HCT116 (cell line): ENCODE results near the gene DISP1. TPM values are rescaled to one million over a fixed set of nuclear protein-coding genes. Genes with fewer than 3 reads are reported as not detected.

Experiments used
- ATAC-seq: fragments of 200-7000 bp; cut with Tn5 transposase; 2 replicates; pipeline ENCODE4 v1.9.1; 2020; ENCODE audit warnings: mild to moderate bottlenecking, moderate library complexity
- BruUV-seq: library from RNA; stranded (reverse); fragments of 400-500 nt; replicated peaks from 2 replicates; lab custom pipeline; 2021; lab: Mats Ljungman, UMichigan
- CTCF ChIA-PET: fragments of 300-600 bp; sonication (Branson Sonifier 250); formaldehyde crosslinking; loops from one replicate; lab custom pipeline; 2021; ENCODE audit warnings: antibody characterized with exemption; lab: Charles Lee
- POLR2A ChIA-PET: fragments of 300-600, 350-600 bp; sonication (Branson Sonifier 250); formaldehyde crosslinking; loops from one replicate; lab custom pipeline; 2021; ENCODE audit warnings: antibody characterized with exemption; lab: Charles Lee
- RAD21 ChIA-PET, 2 experiments: fragments of 300-600 bp; sonication (Branson Sonifier 250); formaldehyde crosslinking; loops; one replicate each; lab custom pipeline; 2023; ENCODE audit warnings: low total read pairs in 2 of 2; ENCODE audit not compliant: uncharacterized antibody in 2 of 2, unreplicated experiment in 2 of 2, low non-redundant PET in 1 of 2; lab: Charles Lee
- DNase-seq: peaks from one replicate; pipeline ENCODE4 v3.0.0-alpha.2; 2010; ENCODE audit warnings: low read depth, low spot score
- H2AFZ ChIP-seq: fragments of 200-600 bp; shearing (Covaris generic), sonication (generic); 2 replicates; pipeline ENCODE4 v1.6.1; 2017; ENCODE audit warnings: low read depth, mixed run types, mixed read lengths, antibody characterized with exemption, low read length; ENCODE audit not compliant: poor library complexity, severe bottlenecking
- H3K27ac ChIP-seq: 2 replicates; pipeline ENCODE4 v1.5.1; 2012; ENCODE audit warnings: low read depth, low read length
- H3K27me3 ChIP-seq: fragments of 200-600 bp; sonication (generic); 2 replicates; pipeline ENCODE4 v1.6.1; 2016; ENCODE audit warnings: mixed run types, low read length, mixed read lengths; ENCODE audit not compliant: insufficient read depth
- H3K36me3 ChIP-seq, 2 experiments: fragments of 200-500 bp in 1 of 2; fragments of 200-600 bp in 1 of 2; sonication (Bioruptor generic) in 1 of 2; sonication (generic) in 1 of 2; 2 replicates each; pipeline versions ENCODE4 v1.5.1 to v1.6.1; 2014 to 2016; ENCODE audit warnings: low read length in 2 of 2, inconsistent platforms in 1 of 2, mixed read lengths in 1 of 2, mixed run types in 1 of 2; ENCODE audit not compliant: insufficient read depth in 2 of 2, control insufficient read depth in 1 of 2
- H3K4me1 ChIP-seq, 2 experiments: fragments of 200-600 bp in 1 of 2; sonication (generic) in 1 of 2; 2 replicates each; pipeline versions ENCODE4 v1.5.1 to v1.6.1; 2012 to 2017; ENCODE audit warnings: low read length in 2 of 2, inconsistent platforms in 1 of 2, mild to moderate bottlenecking in 1 of 2, mixed read lengths in 1 of 2, mixed run types in 1 of 2, moderate library complexity in 1 of 2; ENCODE audit not compliant: insufficient read depth in 2 of 2, control insufficient read depth in 1 of 2
- H3K4me2 ChIP-seq: fragments of 200-600 bp; sonication (generic); 2 replicates; pipeline ENCODE4 v1.6.1; 2017; ENCODE audit warnings: mixed run types, low read length, mixed read lengths
- H3K4me3 ChIP-seq, 2 experiments: fragments of 200-600 bp in 1 of 2; sonication (generic) in 1 of 2; replicated peaks in 1 of 2; 2 replicates each; pipeline ENCODE4 v1.5.1; 2011 to 2016; ENCODE audit warnings: low read length in 2 of 2, control low read depth in 1 of 2, low read depth in 1 of 2, mild to moderate bottlenecking in 1 of 2, mixed read lengths in 1 of 2, mixed run types in 1 of 2
- H3K79me2 ChIP-seq: fragments of 200-600 bp; sonication (generic); 2 replicates; pipeline ENCODE4 v1.6.1; 2017; ENCODE audit warnings: mild to moderate bottlenecking, mixed run types, low read length, moderate library complexity, mixed read lengths; ENCODE audit not compliant: insufficient read depth
- H3K9ac ChIP-seq: fragments of 200-600 bp; sonication (generic); 2 replicates; pipeline ENCODE4 v1.6.1; 2016; ENCODE audit warnings: low read length, mixed read lengths
- H3K9me2 ChIP-seq: fragments of 200-600 bp; sonication (generic), shearing (Covaris generic); 2 replicates; pipeline ENCODE4 v1.6.1; 2017; ENCODE audit warnings: mixed run types, mild to moderate bottlenecking, moderate library complexity; ENCODE audit not compliant: insufficient read depth
- H3K9me3 ChIP-seq, 2 experiments: fragments of 200-500 bp in 1 of 2; fragments of 200-600 bp in 1 of 2; sonication (Bioruptor generic) in 1 of 2; sonication (generic) in 1 of 2; 2 replicates each; pipeline ENCODE4 v1.6.1; 2014 to 2017; ENCODE audit warnings: low read length in 2 of 2, mixed read lengths in 2 of 2, inconsistent platforms in 1 of 2, low read depth in 1 of 2, mild to moderate bottlenecking in 1 of 2, mixed run types in 1 of 2, moderate library complexity in 1 of 2; ENCODE audit not compliant: control insufficient read depth in 1 of 2, insufficient read depth in 1 of 2
- H4K20me1 ChIP-seq: fragments of 200-600 bp; sonication (generic), shearing (Covaris generic); 2 replicates; pipeline ENCODE4 v1.6.1; 2017; ENCODE audit warnings: mixed run types, mild to moderate bottlenecking, moderate library complexity; ENCODE audit not compliant: insufficient read depth
- CBX3 ChIP-seq: IDR thresholded peaks from 2 replicates; pipeline ENCODE4 v1.6.1; 2012; ENCODE audit warnings: low read depth
- CEBPB ChIP-seq: IDR thresholded peaks from 2 replicates; pipeline ENCODE4 v1.6.1; 2012; ENCODE audit warnings: low read depth
- CTCF ChIP-seq, 3 experiments: fragments of 200-600 bp in 1 of 3; sonication (generic) in 1 of 3; IDR thresholded peaks in 2 of 3; conservative IDR thresholded peaks in 1 of 3; 2 replicates each; pipeline ENCODE4 v1.5.1; 2012 to 2017; ENCODE audit warnings: low read depth in 2 of 3, low read length in 2 of 3, antibody characterized with exemption in 1 of 3, borderline replicate concordance in 1 of 3, control low read depth in 1 of 3, mild to moderate bottlenecking in 1 of 3, mixed read lengths in 1 of 3, mixed run types in 1 of 3, moderate library complexity in 1 of 3; ENCODE audit not compliant: insufficient read depth in 1 of 3
- EGR1 ChIP-seq: IDR thresholded peaks from 2 replicates; pipeline ENCODE4 v1.6.1; 2012; ENCODE audit warnings: low read depth
- ELF1 ChIP-seq: IDR thresholded peaks from 2 replicates; pipeline ENCODE4 v1.6.1; 2012; ENCODE audit warnings: low read depth, borderline replicate concordance
- EZH2phosphoT487 ChIP-seq: fragments of 200-600 bp; IDR thresholded peaks from 2 replicates; pipeline ENCODE4 v1.6.1; 2018; ENCODE audit warnings: antibody characterized with exemption, borderline replicate concordance
- POLR2A ChIP-seq: IDR thresholded peaks from 2 replicates; pipeline ENCODE4 v1.7.0; 2011; ENCODE audit warnings: borderline replicate concordance; ENCODE audit not compliant: insufficient read depth, insufficient read length; ENCODE audit errors: extremely low read depth
- POLR2AphosphoS5 ChIP-seq: IDR thresholded peaks from 2 replicates; pipeline ENCODE4 v1.6.1; 2011; ENCODE audit warnings: mild to moderate bottlenecking, low read depth, low read length, moderate library complexity
- RAD21 ChIP-seq: IDR thresholded peaks from 2 replicates; pipeline ENCODE4 v1.6.1; 2012; ENCODE audit warnings: low read depth, mild to moderate bottlenecking
- REST ChIP-seq: IDR thresholded peaks from 2 replicates; pipeline ENCODE4 v1.6.1; 2012; ENCODE audit warnings: low read depth
- SIN3A ChIP-seq: IDR thresholded peaks from 2 replicates; pipeline ENCODE4 v1.6.1; 2012; ENCODE audit warnings: low read depth
- YY1 ChIP-seq: IDR thresholded peaks from 2 replicates; pipeline ENCODE4 v1.6.1; 2011; ENCODE audit warnings: low read length, low read depth, moderate library complexity, mild to moderate bottlenecking; ENCODE audit not compliant: insufficient replicate concordance; ENCODE audit errors: extremely low read depth
- ZBTB33 ChIP-seq: IDR thresholded peaks from 2 replicates; pipeline ENCODE4 v1.6.1; 2011; ENCODE audit warnings: mild to moderate bottlenecking, low read length, moderate library complexity; ENCODE audit not compliant: insufficient replicate concordance; ENCODE audit errors: extremely low read depth
- ZFX ChIP-seq: fragments of 450-650 bp; IDR thresholded peaks from 2 replicates; pipeline ENCODE4 v1.6.1; 2017
- ZNF274 ChIP-seq: fragments of 200-500 bp; sonication (Bioruptor generic); IDR thresholded peaks from 2 replicates; pipeline ENCODE4 v1.6.1; 2014; ENCODE audit warnings: mild to moderate bottlenecking, low read depth, low read length, inconsistent platforms
- intact Hi-C: fragments of 100-400 bp; cut with micrococcal nuclease; formaldehyde crosslinking; loops from 2 replicates; pipeline ENCODE4 v1.10.0; 2022
- total RNA-seq: library from RNA; stranded (reverse); gene quantifications from one replicate; pipeline ENCODE4 v1.2.1, GENCODE V29; 2021; ENCODE audit not compliant: unreplicated experiment
- TF ChIP-seq, protein P1 (sequence below): IDR thresholded peaks from 2 replicates; pipeline ENCODE4 v1.6.1; 2012

The DISP1 gene
- total RNA-seq, 1 experiment from 2014 or later = 4.2 TPM

DNA sequence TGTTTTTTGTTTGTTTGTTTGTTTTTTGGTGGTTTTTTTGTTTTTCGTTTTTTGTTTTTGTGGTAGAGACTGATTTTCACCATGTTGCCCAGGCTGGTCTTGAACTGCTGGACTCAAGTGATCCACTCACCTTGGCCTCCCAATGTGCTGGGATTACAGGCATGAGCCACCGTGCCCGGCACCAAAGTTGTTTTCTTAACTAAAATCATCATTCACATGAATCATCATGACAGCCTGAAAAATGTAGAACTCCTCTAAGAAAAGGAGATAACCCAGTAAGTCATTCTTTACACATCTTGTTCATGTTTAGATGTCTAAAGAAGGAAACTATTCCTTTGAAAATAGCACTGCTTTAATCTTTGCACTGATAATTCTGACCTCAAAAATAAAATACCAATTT lies 37.5 kb downstream of the DISP1 start:
- H4K20me1 ChIP-seq = no peaks in the 10 kb centered on the region
- H2AFZ ChIP-seq = no peak overlapping the region
- no peak overlapping the region for H3K9ac ChIP-seq
- H3K79me2 ChIP-seq = no peaks in the 10 kb centered on the region
- H3K27me3 ChIP-seq = no peaks in the 10 kb centered on the region
- DNase-seq (no peak), ATAC-seq (no peak)
- no TSS peak for BruUV-seq
- no peak overlapping the region for H3K27ac ChIP-seq
- TF ChIP-seq EZH2phosphoT487 (no peak), ZNF274 (no peak), RAD21 (no peak), ZBTB33 (no peak), REST (no peak), YY1 (no peak), ELF1 (no peak), ZFX (no peak), POLR2A (no peak), CBX3 (no peak), SIN3A (no peak), POLR2AphosphoS5 (no peak), EGR1 (no peak), CTCF (IDR thresholded peaks at IDR 0.05 in 2 of 3, conservative IDR thresholded peaks at IDR 0.05 in 1 of 3; ENCODE audit: borderline replicate concordance in 1 of 3, insufficient read depth in 1 of 3, low read depth in 2 of 3, low read length in 2 of 3) (no peak), CEBPB (no peak)
- TF ChIP-seq, protein P1, sequence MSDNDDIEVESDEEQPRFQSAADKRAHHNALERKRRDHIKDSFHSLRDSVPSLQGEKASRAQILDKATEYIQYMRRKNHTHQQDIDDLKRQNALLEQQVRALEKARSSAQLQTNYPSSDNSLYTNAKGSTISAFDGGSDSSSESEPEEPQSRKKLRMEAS = no peak
- H3K4me1 ChIP-seq = no peaks in the 10 kb centered on the region
- ChIA-PET CTCF (no interaction called here), POLR2A (no interaction called here), RAD21 (no interaction called here)
- no peak overlapping the region for H3K4me2 ChIP-seq
- H3K36me3 ChIP-seq = no peaks in the 10 kb centered on the region
- intact Hi-C loops = no loop called here
- H3K4me3 ChIP-seq = no peak overlapping the region
- H3K9me2 ChIP-seq = no peaks in the 10 kb centered on the region
- no peaks in the 10 kb centered on the region for H3K9me3 ChIP-seq
